ENCODE measurements around the gene PAFAH1B1.
"Not testable (repeated sequence)": the region's sequence is repeated elsewhere in the genome, so short reads cannot be mapped to it uniquely, and the experiment has no call there.

PAFAH1B1 gene

GRCh38 chr17:2647957-2648356, 54.5 kb downstream of the PAFAH1B1 start:
- H3K27me3 ChIP-seq (ENCODE audit: control insufficient read depth, insufficient read depth, low read length), result no peaks in the 10 kb centered on the region
- H3K4me1 ChIP-seq (ENCODE audit: control insufficient read depth, insufficient read depth, low read length), result peaks cover 28% of the 10 kb centered on the region
- no peak overlapping the region for H3K4me2 ChIP-seq (ENCODE audit: low read length)
- no peaks in the 10 kb centered on the region for H3K9me3 ChIP-seq (replicated peaks; ENCODE audit: low read length)
- no peak overlapping the region for H3K9ac ChIP-seq (ENCODE audit: low read depth, low read length)
- H3K4me3 ChIP-seq (ENCODE audit: low read length), result no peak overlapping the region
- peaks cover 12% of the 10 kb centered on the region for H3K36me3 ChIP-seq (ENCODE audit: insufficient read depth, low read length)

GRCh38 chr17:2649191-2649590, 55.7 kb downstream of the PAFAH1B1 start:
- Histone ChIP-seq H3K4me3 (ENCODE audit: low read length) (no peak overlapping the region), H3K9ac (ENCODE audit: low read depth, low read length) (no peak overlapping the region), H3K36me3 (ENCODE audit: insufficient read depth, low read length) (peaks cover 7% of the 10 kb centered on the region), H3K27me3 (ENCODE audit: control insufficient read depth, insufficient read depth, low read length) (no peaks in the 10 kb centered on the region), H3K4me1 (ENCODE audit: control insufficient read depth, insufficient read depth, low read length) (peaks cover 20% of the 10 kb centered on the region), H3K9me3 (replicated peaks; ENCODE audit: low read length) (no peaks in the 10 kb centered on the region), H3K4me2 (ENCODE audit: low read length) (no peak overlapping the region)

GRCh38 chr17:2652911-2653310, 59.5 kb downstream of the PAFAH1B1 start:
- H3K4me3 ChIP-seq (ENCODE audit: low read length); H3K36me3 ChIP-seq (ENCODE audit: insufficient read depth, low read length); H3K4me2 ChIP-seq (ENCODE audit: low read length); H3K9me3 ChIP-seq (replicated peaks; ENCODE audit: low read length); H3K9ac ChIP-seq (ENCODE audit: low read depth, low read length); H3K27me3 ChIP-seq (ENCODE audit: control insufficient read depth, insufficient read depth, low read length): not testable (repeated sequence)
- peaks cover 16% of the 10 kb centered on the region for H3K4me1 ChIP-seq (ENCODE audit: control insufficient read depth, insufficient read depth, low read length)

GRCh38 chr17:2655546-2655945, 62.1 kb downstream of the PAFAH1B1 start:
- Histone ChIP-seq H3K9ac (ENCODE audit: low read depth, low read length) (no peak overlapping the region), H3K4me1 (ENCODE audit: control insufficient read depth, insufficient read depth, low read length) (peaks cover 7% of the 10 kb centered on the region), H3K9me3 (replicated peaks; ENCODE audit: low read length) (no peaks in the 10 kb centered on the region), H3K4me2 (ENCODE audit: low read length) (no peak overlapping the region), H3K27me3 (ENCODE audit: control insufficient read depth, insufficient read depth, low read length) (no peaks in the 10 kb centered on the region), H3K4me3 (ENCODE audit: low read length) (no peak overlapping the region), H3K36me3 (ENCODE audit: insufficient read depth, low read length) (peaks cover 10% of the 10 kb centered on the region)

GRCh38 chr17:2656283-2656682, 62.8 kb downstream of the PAFAH1B1 start:
- H3K27me3 ChIP-seq (ENCODE audit: control insufficient read depth, insufficient read depth, low read length), result no peaks in the 10 kb centered on the region
- H3K4me3 ChIP-seq (ENCODE audit: low read length), result no peak overlapping the region
- H3K36me3 ChIP-seq (ENCODE audit: insufficient read depth, low read length), result peaks cover 10% of the 10 kb centered on the region
- H3K4me1 ChIP-seq (ENCODE audit: control insufficient read depth, insufficient read depth, low read length), result peaks cover under 1% of the 10 kb centered on the region
- H3K4me2 ChIP-seq (ENCODE audit: low read length), result no peak overlapping the region
- H3K9me3 ChIP-seq (replicated peaks; ENCODE audit: low read length), result no peaks in the 10 kb centered on the region
- no peak overlapping the region for H3K9ac ChIP-seq (ENCODE audit: low read depth, low read length)

GRCh38 chr17:2659337-2659736, 65.9 kb downstream of the PAFAH1B1 start:
- not testable (repeated sequence) for H3K27me3 ChIP-seq (ENCODE audit: control insufficient read depth, insufficient read depth, low read length); H3K4me1 ChIP-seq (ENCODE audit: control insufficient read depth, insufficient read depth, low read length); H3K4me3 ChIP-seq (ENCODE audit: low read length); H3K4me2 ChIP-seq (ENCODE audit: low read length); H3K9me3 ChIP-seq (replicated peaks; ENCODE audit: low read length); H3K9ac ChIP-seq (ENCODE audit: low read depth, low read length)
- H3K36me3 ChIP-seq (ENCODE audit: insufficient read depth, low read length), result peaks cover 13% of the 10 kb centered on the region

- not testable (repeated sequence) for H3K4me1 ChIP-seq (ENCODE audit: control insufficient read depth, insufficient read depth, low read length); H3K36me3 ChIP-seq (ENCODE audit: insufficient read depth, low read length)
Measured at GRCh38 chr17:2660410-2660809, 67.0 kb downstream of the PAFAH1B1 start.

GRCh38 chr17:2672026-2672425, 78.6 kb downstream of the PAFAH1B1 start:
- Histone ChIP-seq H3K4me3 (ENCODE audit: low read length) (no peak overlapping the region), H3K4me2 (ENCODE audit: low read length) (no peak overlapping the region), H3K36me3 (ENCODE audit: insufficient read depth, low read length) (peaks cover 77% of the 10 kb centered on the region), H3K4me1 (ENCODE audit: control insufficient read depth, insufficient read depth, low read length) (no peaks in the 10 kb centered on the region), H3K9me3 (replicated peaks; ENCODE audit: low read length) (no peaks in the 10 kb centered on the region), H3K27me3 (ENCODE audit: control insufficient read depth, insufficient read depth, low read length) (no peaks in the 10 kb centered on the region), H3K9ac (ENCODE audit: low read depth, low read length) (no peak overlapping the region)

More at GRCh38 chr17:2660410-2660809, 67.0 kb downstream of the PAFAH1B1 start:
- not testable (repeated sequence) for H3K9me3 ChIP-seq (replicated peaks; ENCODE audit: low read length); H3K9ac ChIP-seq (ENCODE audit: low read depth, low read length); H3K4me2 ChIP-seq (ENCODE audit: low read length); H3K4me3 ChIP-seq (ENCODE audit: low read length); H3K27me3 ChIP-seq (ENCODE audit: control insufficient read depth, insufficient read depth, low read length)

- H3K4me2 ChIP-seq (ENCODE audit: low read length); H3K4me1 ChIP-seq (ENCODE audit: control insufficient read depth, insufficient read depth, low read length); H3K9me3 ChIP-seq (replicated peaks; ENCODE audit: low read length); H3K4me3 ChIP-seq (ENCODE audit: low read length); H3K9ac ChIP-seq (ENCODE audit: low read depth, low read length); H3K27me3 ChIP-seq (ENCODE audit: control insufficient read depth, insufficient read depth, low read length): not testable (repeated sequence)
- H3K36me3 ChIP-seq (ENCODE audit: insufficient read depth, low read length), result peaks cover 77% of the 10 kb centered on the region
Measured at GRCh38 chr17:2679247-2679646, 85.8 kb downstream of the PAFAH1B1 start.

- peaks cover 64% of the 10 kb centered on the region for H3K36me3 ChIP-seq (ENCODE audit: insufficient read depth, low read length)
- no peak overlapping the region for H3K9ac ChIP-seq (ENCODE audit: low read depth, low read length)
- peaks cover 7% of the 10 kb centered on the region for H3K4me1 ChIP-seq (ENCODE audit: control insufficient read depth, insufficient read depth, low read length)
- H3K4me2 ChIP-seq (ENCODE audit: low read length), result no peak overlapping the region
- no peak overlapping the region for H3K4me3 ChIP-seq (ENCODE audit: low read length)
- no peaks in the 10 kb centered on the region for H3K27me3 ChIP-seq (ENCODE audit: control insufficient read depth, insufficient read depth, low read length)
- no peaks in the 10 kb centered on the region for H3K9me3 ChIP-seq (replicated peaks; ENCODE audit: low read length)
Measured at GRCh38 chr17:2680961-2681360, 87.5 kb downstream of the PAFAH1B1 start.

- Histone ChIP-seq H3K4me3 (ENCODE audit: low read length) (no peak overlapping the region), H3K9me3 (replicated peaks; ENCODE audit: low read length) (no peaks in the 10 kb centered on the region), H3K27me3 (ENCODE audit: control insufficient read depth, insufficient read depth, low read length) (no peaks in the 10 kb centered on the region), H3K9ac (ENCODE audit: low read depth, low read length) (no peak overlapping the region), H3K36me3 (ENCODE audit: insufficient read depth, low read length) (peaks cover 59% of the 10 kb centered on the region), H3K4me2 (ENCODE audit: low read length) (no peak overlapping the region), H3K4me1 (ENCODE audit: control insufficient read depth, insufficient read depth, low read length) (peaks cover 8% of the 10 kb centered on the region)
Measured at GRCh38 chr17:2681650-2682049, 88.2 kb downstream of the PAFAH1B1 start.

- Histone ChIP-seq H3K27me3 (ENCODE audit: control insufficient read depth, insufficient read depth, low read length) (no peaks in the 10 kb centered on the region), H3K4me2 (ENCODE audit: low read length) (no peak overlapping the region), H3K9me3 (replicated peaks; ENCODE audit: low read length) (no peaks in the 10 kb centered on the region), H3K4me1 (ENCODE audit: control insufficient read depth, insufficient read depth, low read length) (peaks cover 12% of the 10 kb centered on the region), H3K4me3 (ENCODE audit: low read length) (no peak overlapping the region), H3K36me3 (ENCODE audit: insufficient read depth, low read length) (peaks cover 55% of the 10 kb centered on the region), H3K9ac (ENCODE audit: low read depth, low read length) (no peak overlapping the region)
Measured at GRCh38 chr17:2682176-2682938, 88.9 kb downstream of the PAFAH1B1 start.
